ENCODE data around the gene PALLD. TPM values are rescaled to one million over a fixed set of nuclear protein-coding genes. Genes with fewer than 3 reads are reported as not detected.

PALLD gene
- total and polyA plus RNA-seq, 2 of the 13 experiments (the other 11 are each of a cell fraction or from before 2014, with no cell fraction given): 0.50 to 1.5 TPM

DNA sequence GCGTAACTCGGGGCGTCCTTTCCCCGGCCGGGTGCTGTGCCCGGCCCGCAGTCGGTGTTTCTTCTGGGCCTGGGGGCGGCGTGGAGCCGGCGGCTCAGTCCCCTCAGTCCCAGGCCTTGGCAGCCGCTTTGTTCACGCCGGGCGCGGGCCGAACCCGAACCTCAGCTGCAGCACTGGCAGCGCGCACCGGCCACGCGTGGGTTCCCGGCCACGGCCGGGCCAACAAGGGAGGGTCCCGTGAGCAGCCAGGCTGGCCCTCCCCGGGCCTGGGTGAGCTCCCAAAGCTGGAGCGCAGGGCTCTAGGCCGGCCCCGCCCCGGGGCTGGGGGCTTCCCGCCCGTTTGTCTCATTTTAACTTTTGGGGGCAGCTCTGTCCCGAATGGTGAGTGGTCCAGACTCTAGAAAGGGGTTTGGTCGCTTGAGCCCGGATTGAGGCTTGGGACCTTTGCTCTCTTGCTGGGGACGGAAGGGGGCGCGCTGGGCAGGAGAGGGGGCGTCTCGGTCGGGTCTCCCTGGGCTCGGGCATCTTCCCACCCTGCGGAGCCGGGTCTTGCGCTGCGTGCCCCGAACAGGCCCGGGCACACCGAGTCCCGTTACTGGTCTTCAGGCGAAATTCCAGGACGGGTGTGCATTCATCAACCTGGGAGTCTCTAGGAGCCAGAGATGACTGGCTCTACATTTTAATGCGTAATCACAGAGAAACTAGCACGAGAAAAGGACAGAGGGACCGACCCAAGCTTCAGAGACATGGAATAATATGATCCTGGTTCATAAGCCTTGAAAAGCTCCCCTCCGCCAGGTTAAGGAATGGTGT is 336.1 kb downstream of the PALLD start:
- 17% methylated on average over 25 of the region's 59 CpGs for WGBS (ENCODE audit: low lambda C conversion rate)
- Histone ChIP-seq H4K20me1 (ENCODE audit: insufficient read depth, low read length) (no peaks in the 10 kb centered on the region), H3K36me3 (replicated peaks in 1 of 2; ENCODE audit: control insufficient read depth in 1 of 2, insufficient read depth in 2 of 2, low read length in 2 of 2) (no peaks in the 10 kb centered on the region), H3K27ac (ENCODE audit: extremely low read length, insufficient read depth, low read length) (no peak overlapping the region), H2AFZ (ENCODE audit: low read length) (no peak overlapping the region), H3K79me2 (ENCODE audit: insufficient read depth, low read length) (no peaks in the 10 kb centered on the region), H3K27me3 (ENCODE audit: control insufficient read depth in 1 of 2, insufficient read depth in 2 of 2, low read length in 2 of 2) (peaks cover 3 to 37% of the 10 kb centered on the region in 2 experiments; a peak in 3 of 5 replicates), H3K4me2 (ENCODE audit: low read depth, low read length) (peak overlapping the region; percentile 75), H3K4me3 (replicated peaks in 1 of 3; ENCODE audit: insufficient read depth in 1 of 3, low read depth in 2 of 3, low read length in 3 of 3) (peak overlapping the region; percentile 32 to 68 (median 55); a peak in 5 of 6 replicates), H3K4me1 (ENCODE audit: insufficient read depth, low read length) (0 out of 2 replicates have a peak, but pooled peaks cover 14% of the 10 kb centered on the region), H3K9ac (ENCODE audit: insufficient read depth, low read depth, low read length) (peak overlapping the region; percentile 19; the same call in 1 of the 2 replicates), H3K9me3 (ENCODE audit: low read length) (no peaks in the 10 kb centered on the region)
- intact Hi-C loops (cut with micrococcal nuclease; ENCODE audit: unreplicated experiment): loop anchor here (5.0 kb wide), 1 partner anchor 84 kb away; no protein-coding TSS in a partner anchor
- FAIRE-seq: no peak
- POLR2A ChIA-PET: interaction anchor here (3.4 kb wide), 1 partner anchor 16 kb away, joined by 15 read pairs; no protein-coding TSS in a partner anchor
- no TSS peak for BruUV-seq (replicated peaks)
- in situ Hi-C loops (cut with HindIII; ENCODE audit: extremely low pct_ligation_motif_present, low pct_unique_long_range_greater_than_20kb): no loop called here
- CTCF ChIA-PET (ENCODE audit: low intra/inter-chr PET ratio, low total read pairs): no interaction called here
- no peak for DNase-seq (ENCODE audit: low spot score)
- ATAC-seq: peak; percentile 65
- no peak for TF ChIP-seq TRIM24 (CRISPR knock-in tag; IDR thresholded peaks at IDR 0.05)
- no peak for TF ChIP-seq ADNP (CRISPR knock-in tag; IDR thresholded peaks at IDR 0.05)
- TF ChIP-seq ZFX (CRISPR knock-in tag; IDR thresholded peaks at IDR 0.05; ENCODE audit: low read depth): no peak
- TF ChIP-seq, protein P1, sequence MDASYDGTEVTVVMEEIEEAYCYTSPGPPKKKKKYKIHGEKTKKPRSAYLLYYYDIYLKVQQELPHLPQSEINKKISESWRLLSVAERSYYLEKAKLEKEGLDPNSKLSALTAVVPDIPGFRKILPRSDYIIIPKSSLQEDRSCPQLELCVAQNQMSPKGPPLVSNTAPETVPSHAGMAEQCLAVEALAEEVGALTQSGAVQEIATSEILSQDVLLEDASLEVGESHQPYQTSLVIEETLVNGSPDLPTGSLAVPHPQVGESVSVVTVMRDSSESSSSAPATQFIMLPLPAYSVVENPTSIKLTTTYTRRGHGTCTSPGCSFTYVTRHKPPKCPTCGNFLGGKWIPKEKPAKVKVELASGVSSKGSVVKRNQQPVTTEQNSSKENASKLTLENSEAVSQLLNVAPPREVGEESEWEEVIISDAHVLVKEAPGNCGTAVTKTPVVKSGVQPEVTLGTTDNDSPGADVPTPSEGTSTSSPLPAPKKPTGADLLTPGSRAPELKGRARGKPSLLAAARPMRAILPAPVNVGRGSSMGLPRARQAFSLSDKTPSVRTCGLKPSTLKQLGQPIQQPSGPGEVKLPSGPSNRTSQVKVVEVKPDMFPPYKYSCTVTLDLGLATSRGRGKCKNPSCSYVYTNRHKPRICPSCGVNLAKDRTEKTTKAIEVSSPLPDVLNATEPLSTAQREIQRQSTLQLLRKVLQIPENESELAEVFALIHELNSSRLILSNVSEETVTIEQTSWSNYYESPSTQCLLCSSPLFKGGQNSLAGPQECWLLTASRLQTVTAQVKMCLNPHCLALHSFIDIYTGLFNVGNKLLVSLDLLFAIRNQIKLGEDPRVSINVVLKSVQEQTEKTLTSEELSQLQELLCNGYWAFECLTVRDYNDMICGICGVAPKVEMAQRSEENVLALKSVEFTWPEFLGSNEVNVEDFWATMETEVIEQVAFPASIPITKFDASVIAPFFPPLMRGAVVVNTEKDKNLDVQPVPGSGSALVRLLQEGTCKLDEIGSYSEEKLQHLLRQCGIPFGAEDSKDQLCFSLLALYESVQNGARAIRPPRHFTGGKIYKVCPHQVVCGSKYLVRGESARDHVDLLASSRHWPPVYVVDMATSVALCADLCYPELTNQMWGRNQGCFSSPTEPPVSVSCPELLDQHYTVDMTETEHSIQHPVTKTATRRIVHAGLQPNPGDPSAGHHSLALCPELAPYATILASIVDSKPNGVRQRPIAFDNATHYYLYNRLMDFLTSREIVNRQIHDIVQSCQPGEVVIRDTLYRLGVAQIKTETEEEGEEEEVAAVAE (CRISPR knock-in tag; IDR thresholded peaks at IDR 0.05; ENCODE audit: borderline replicate concordance): no peak
- TF ChIP-seq ZNF382 (CRISPR knock-in tag; IDR thresholded peaks at IDR 0.05; ENCODE audit: borderline replicate concordance): no peak
- no peak for TF ChIP-seq MIER2 (CRISPR knock-in tag; IDR thresholded peaks at IDR 0.05)
- TF ChIP-seq ZBTB21 (CRISPR knock-in tag; IDR thresholded peaks at IDR 0.05): no peak
- TF ChIP-seq ZNF33B (CRISPR knock-in tag; IDR thresholded peaks at IDR 0.05): 0 out of 2 replicates have a peak, but pooled peaks have one; percentile 37
- TF ChIP-seq, protein P2, sequence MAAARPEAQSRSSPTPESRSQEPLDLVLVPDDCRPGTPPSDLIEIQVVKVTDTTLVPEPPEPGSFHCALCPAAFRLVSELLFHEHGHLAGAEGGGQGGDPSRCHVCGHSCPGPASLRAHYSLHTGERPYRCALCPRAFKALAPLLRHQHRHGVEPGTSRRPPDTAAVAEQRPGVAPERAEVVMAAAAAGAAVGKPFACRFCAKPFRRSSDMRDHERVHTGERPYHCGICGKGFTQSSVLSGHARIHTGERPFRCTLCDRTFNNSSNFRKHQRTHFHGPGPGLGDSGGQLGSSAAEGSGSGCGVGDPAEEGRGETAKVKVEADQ (CRISPR knock-in tag; IDR thresholded peaks at IDR 0.05; ENCODE audit: borderline replicate concordance): no peak
- no peak for TF ChIP-seq ZNF20 (CRISPR knock-in tag; IDR thresholded peaks at IDR 0.05)
- 0 out of 2 replicates have a peak, but pooled peaks have one; percentile 23 for TF ChIP-seq RBFOX2 (IDR thresholded peaks at IDR 0.05; ENCODE audit: low read depth, low read length)
- peak; percentile 24 for TF ChIP-seq AGO2 (optimal IDR thresholded peaks at IDR 0.05; ENCODE audit: low read depth, low read length)
- no peak for TF ChIP-seq ZNF552 (CRISPR knock-in tag; IDR thresholded peaks at IDR 0.05; ENCODE audit: borderline replicate concordance)
- TF ChIP-seq ZNF205 (CRISPR knock-in tag; IDR thresholded peaks at IDR 0.05): no peak
- TF ChIP-seq, protein P3, sequence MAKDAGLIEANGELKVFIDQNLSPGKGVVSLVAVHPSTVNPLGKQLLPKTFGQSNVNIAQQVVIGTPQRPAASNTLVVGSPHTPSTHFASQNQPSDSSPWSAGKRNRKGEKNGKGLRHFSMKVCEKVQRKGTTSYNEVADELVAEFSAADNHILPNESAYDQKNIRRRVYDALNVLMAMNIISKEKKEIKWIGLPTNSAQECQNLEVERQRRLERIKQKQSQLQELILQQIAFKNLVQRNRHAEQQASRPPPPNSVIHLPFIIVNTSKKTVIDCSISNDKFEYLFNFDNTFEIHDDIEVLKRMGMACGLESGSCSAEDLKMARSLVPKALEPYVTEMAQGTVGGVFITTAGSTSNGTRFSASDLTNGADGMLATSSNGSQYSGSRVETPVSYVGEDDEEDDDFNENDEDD (CRISPR knock-in tag; IDR thresholded peaks at IDR 0.05; ENCODE audit: borderline replicate concordance): no peak
- peak; percentile 20; the same call in 1 of the 2 replicates for TF ChIP-seq GABPB1 (CRISPR knock-in tag; IDR thresholded peaks at IDR 0.05)
- TF ChIP-seq KLF11 (CRISPR knock-in tag; IDR thresholded peaks at IDR 0.05): no peak
